B cell (primary cell): Measurements from ENCODE around the gene ERBB2. TPM values are rescaled to one million over a fixed set of nuclear protein-coding genes. Genes with fewer than 3 reads are reported as not detected.

Experiments
- ATAC-seq: fragments of 200-7000 bp; cut with Tn5 transposase; one replicate; pipeline ENCODE4 v1.10.0; 2021; ENCODE audit warnings: low read depth, mild to moderate bottlenecking, moderate number of reproducible peaks, moderate library complexity
- CTCF ChIA-PET: fragments of 350-600 bp; sonication (Branson Sonifier 250); formaldehyde crosslinking; loops from one replicate; lab custom pipeline; 2021; ENCODE audit warnings: antibody characterized with exemption, inconsistent platforms; lab: Charles Lee
- POLR2A ChIA-PET: fragments of 350-600 bp; sonication (Branson Sonifier 250); formaldehyde crosslinking; loops from one replicate; lab custom pipeline; 2021; ENCODE audit warnings: antibody characterized with exemption; lab: Charles Lee
- DNase-seq: peaks from one replicate; pipeline ENCODE4 v3.0.0; 2013
- H2AFZ ChIP-seq: 2 replicates; pipeline ENCODE4 v1.6.1; 2012; ENCODE audit warnings: mild to moderate bottlenecking, low read depth, low read length; ENCODE audit not compliant: insufficient read depth, poor library complexity, severe bottlenecking
- H3K27ac ChIP-seq, 2 donors: 1 replicate in 1 of 2; 2 replicates in 1 of 2; pipeline ENCODE4 v1.5.1; 2012 to 2013; ENCODE audit warnings: low read length in 2 of 2, mild to moderate bottlenecking in 2 of 2, moderate library complexity in 1 of 2
- H3K27me3 ChIP-seq, 4 experiments: fragments of 200-600 bp in 1 of 4; sonication (generic) in 1 of 4; replicated peaks in 1 of 4; 1 replicate in 2 of 4; 2 replicates in 2 of 4; pipeline versions ENCODE4 v1.6.1 to v1.7.0; 2013 to 2016; ENCODE audit warnings: low read length in 3 of 4, mild to moderate bottlenecking in 2 of 4, mixed read lengths in 1 of 4, moderate library complexity in 1 of 4; ENCODE audit not compliant: insufficient read depth in 4 of 4, control insufficient read depth in 3 of 4; ENCODE audit errors: control extremely low read depth in 1 of 4
- H3K36me3 ChIP-seq, 2 experiments: replicated peaks in 1 of 2; 1 replicate in 1 of 2; 2 replicates in 1 of 2; pipeline versions ENCODE4 v1.6.1 to v1.7.1; 2013; ENCODE audit warnings: low read length in 1 of 2; ENCODE audit not compliant: insufficient read depth in 2 of 2, control insufficient read depth in 1 of 2; ENCODE audit errors: control extremely low read depth in 1 of 2, extremely low read depth in 1 of 2
- H3K4me1 ChIP-seq, 2 donors: fragments of 200-600 bp in 1 of 2; sonication (generic) in 1 of 2; 1 replicate in 1 of 2; 2 replicates in 1 of 2; pipeline versions ENCODE4 v1.5.1 to v1.6.1; 2013 to 2017; ENCODE audit warnings: low read length in 2 of 2; ENCODE audit not compliant: control insufficient read depth in 2 of 2, insufficient read depth in 2 of 2
- H3K4me2 ChIP-seq: replicated peaks from 2 replicates; pipeline ENCODE3; 2012; ENCODE audit warnings: mild to moderate bottlenecking, low read depth, low read length; ENCODE audit not compliant: poor library complexity, severe bottlenecking
- H3K4me3 ChIP-seq, 5 experiments: fragments of 200-600 bp in 1 of 5; sonication (generic) in 1 of 5; 1 replicate in 3 of 5; 2 replicates in 2 of 5; pipeline versions ENCODE4 v1.5.1 to v1.7.0; 2011 to 2016; ENCODE audit warnings: low read length in 4 of 5, mild to moderate bottlenecking in 4 of 5, low read depth in 2 of 5, control low read depth in 1 of 5, moderate library complexity in 1 of 5; ENCODE audit not compliant: insufficient read depth in 1 of 5; ENCODE audit errors: control extremely low read depth in 1 of 5, extremely low read depth in 1 of 5
- H3K79me2 ChIP-seq: fragments of 200-600 bp; sonication (generic); one replicate; pipeline ENCODE4 v1.6.0; 2016; ENCODE audit warnings: low read length; ENCODE audit not compliant: control insufficient read depth, insufficient read depth
- H3K9ac ChIP-seq: fragments of 200-600 bp; sonication (generic); 2 replicates; pipeline ENCODE4 v1.6.1; 2017; ENCODE audit warnings: mild to moderate bottlenecking, low read length, moderate library complexity
- H3K9me3 ChIP-seq, 3 donors: one replicate each; pipeline versions ENCODE4 v1.6.1 to v1.7.1; 2013; ENCODE audit warnings: low read length in 2 of 3; ENCODE audit not compliant: control insufficient read depth in 2 of 3, insufficient read depth in 1 of 3; ENCODE audit errors: control extremely low read depth in 1 of 3
- H4K20me1 ChIP-seq: 2 replicates; pipeline ENCODE4 v1.6.0; 2012; ENCODE audit warnings: mild to moderate bottlenecking, low read length; ENCODE audit not compliant: insufficient read depth, control insufficient read depth, poor library complexity, severe bottlenecking
- H3K27ac Mint-ChIP-seq: one replicate; pipeline ENCODE4 v1.8.0; 2021; ENCODE audit warnings: mixed read lengths
- H3K27me3 Mint-ChIP-seq: one replicate; pipeline ENCODE4 v1.8.0; 2021; ENCODE audit warnings: mixed read lengths
- H3K4me1 Mint-ChIP-seq: one replicate; pipeline ENCODE4 v1.8.0; 2021; ENCODE audit warnings: mixed read lengths
- H3K4me3 Mint-ChIP-seq: one replicate; pipeline ENCODE4 v1.8.0; 2021; ENCODE audit warnings: mixed read lengths
- H3K9me3 Mint-ChIP-seq: one replicate; pipeline ENCODE4 v1.8.0; 2022; ENCODE audit warnings: mixed read lengths; ENCODE audit not compliant: insufficient read depth
- CTCF ChIP-seq: fragments of 200-600 bp; IDR thresholded peaks from one replicate; pipeline ENCODE4 v1.8.0; 2022; ENCODE audit warnings: antibody characterized with exemption, mild to moderate bottlenecking
- EZH2 ChIP-seq: IDR thresholded peaks from 2 replicates; pipeline ENCODE4 v1.6.1; 2012; ENCODE audit warnings: borderline replicate concordance, low read depth, mild to moderate bottlenecking, moderate library complexity, low read length; ENCODE audit not compliant: insufficient read depth, poor library complexity, severe bottlenecking
- WGBS: methylation state at CpG from one replicate; pipeline ENCODE4 v1.1.5; 2013; ENCODE audit warnings: missing lambda C conversion rate; ENCODE audit not compliant: insufficient coverage; 5-methylcytosine and 5-hydroxymethylcytosine counted together
- intact Hi-C: fragments of 100-400 bp; cut with micrococcal nuclease; formaldehyde crosslinking; loops from one replicate; pipeline ENCODE4 v1.10.0; 2022
- polyA plus RNA-seq: library from polyadenylated mRNA; depleted of rRNA; stranded (reverse); fragments of >200 nt; gene quantifications from 2 replicates; pipeline ENCODE4 v1.2.3, GENCODE V29; 2012
- total RNA-seq, 2 donors: library from RNA; stranded (reverse); fragments of 120-200 nt in 1 of 2; gene quantifications; 1 replicate in 1 of 2; 2 replicates in 1 of 2; pipeline versions ENCODE4 v1.2.3 to v1.2.4, GENCODE V29; 2013 to 2022

ERBB2 gene
- total and polyA plus RNA-seq, 2 donors (not counting 1 experiment from before 2014, with no cell fraction given) = 3.2 to 8.4 TPM

DNA sequence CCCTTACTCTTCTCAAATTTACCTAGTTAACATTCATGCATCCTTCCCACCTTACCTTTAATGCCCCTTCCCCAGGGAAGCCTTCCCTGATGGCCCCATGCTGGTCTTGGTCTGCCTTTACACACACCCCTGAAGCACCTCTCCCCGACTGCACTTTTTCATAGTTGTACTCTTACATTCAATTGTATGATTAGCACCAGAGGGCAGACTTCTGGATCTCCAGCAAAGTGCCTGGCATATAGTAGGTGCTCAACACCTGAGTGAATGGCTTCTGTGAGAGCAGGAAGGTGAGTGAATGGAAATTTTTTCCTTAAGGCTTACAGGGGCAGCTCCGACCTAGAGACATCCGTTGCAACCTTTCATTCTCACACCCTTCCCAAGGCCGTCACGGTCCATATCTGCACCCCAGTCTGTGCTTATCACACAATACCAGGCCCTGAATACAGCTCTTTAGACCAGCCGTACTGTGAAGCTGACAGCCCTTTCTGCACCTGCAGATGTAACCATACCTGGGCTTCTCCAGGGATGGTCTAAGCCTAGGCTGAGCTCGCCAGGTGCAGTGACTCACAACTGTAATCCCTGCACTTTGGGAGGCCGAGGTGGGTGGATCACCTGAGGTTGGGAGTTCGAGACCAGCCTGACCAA lies 16.4 kb upstream of the ERBB2 start:
- H3K9me3 Mint-ChIP-seq = no peaks in the 10 kb centered on the region
- Histone ChIP-seq H3K4me3 (no peak overlapping the region), H3K9ac (no peak overlapping the region), H3K9me3 (no peaks in the 10 kb centered on the region), H2AFZ (no peak overlapping the region), H3K4me1 (peaks cover 32 to 37% of the 10 kb centered on the region in 2 donors), H3K4me2 (no peak overlapping the region), H3K27me3 (no peaks in the 10 kb centered on the region), H3K36me3 (peaks cover 0 to 18% of the 10 kb centered on the region in 2 experiments), H3K27ac (no peak overlapping the region), H3K79me2 (no peaks in the 10 kb centered on the region), H4K20me1 (no peaks in the 10 kb centered on the region)
- ATAC-seq (no peak), DNase-seq (no peak)
- no peak overlapping the region for H3K27ac Mint-ChIP-seq
- peaks cover 40% of the 10 kb centered on the region for H3K4me1 Mint-ChIP-seq
- H3K4me3 Mint-ChIP-seq = no peak overlapping the region
- CTCF ChIA-PET = interaction anchor here (1.1 to 7.6 kb wide), 4 partner anchors 13 to 60 kb away, joined by 3 to 48 read pairs (median 6); partner anchors contain the start of gene PNMT
- TF ChIP-seq EZH2 (no peak), CTCF (no peak)
- 97% methylated on average over 7 of the region's 9 CpGs for WGBS
- POLR2A ChIA-PET = no interaction called here
- H3K27me3 Mint-ChIP-seq = no peaks in the 10 kb centered on the region
- intact Hi-C loops = no loop called here
